Tibial artery (tissue), 4 donors: ENCODE data around the gene MPDU1.

Source experiments
- DNase-seq, 2 donors: peaks; one replicate each; pipeline ENCODE4 v3.0.0-alpha.2; 2019
- H3K27ac ChIP-seq, 2 donors: fragments of 200-600 bp; sonication (generic) in 1 of 2; 1 replicate in 1 of 2; 2 replicates in 1 of 2; pipeline ENCODE4 v1.5.1; 2018 to 2019; ENCODE audit warnings: mild to moderate bottlenecking in 1 of 2
- H3K27me3 ChIP-seq, 2 donors: fragments of 200-600 bp; sonication (generic) in 1 of 2; one replicate each; pipeline versions ENCODE4 v1.5.1 to v1.6.0; 2016 to 2019
- H3K36me3 ChIP-seq, 3 donors: fragments of 200-600 bp; sonication (generic) in 2 of 3; one replicate each; pipeline ENCODE4 v1.5.1; 2016 to 2019; ENCODE audit warnings: mild to moderate bottlenecking in 2 of 3
- H3K4me1 ChIP-seq, 4 donors: fragments of 200-600 bp; sonication (generic) in 2 of 4; 1 replicate in 3 of 4; 2 replicates in 1 of 4; pipeline ENCODE4 v1.5.1; 2016 to 2019
- H3K4me3 ChIP-seq, 2 donors: fragments of 200-600 bp; sonication (generic) in 1 of 2; 1 replicate in 1 of 2; 2 replicates in 1 of 2; pipeline ENCODE4 v1.5.1; 2018 to 2019; ENCODE audit warnings: mild to moderate bottlenecking in 2 of 2
- H3K9me3 ChIP-seq, 3 donors: fragments of 200-600 bp; sonication (generic) in 1 of 3; one replicate each; pipeline ENCODE4 v1.5.1; 2016 to 2019
- intact Hi-C: fragments of 100-400 bp; cut with DNase I; formaldehyde crosslinking; loops from one replicate; pipeline ENCODE4 v1.15.0; 2023; ENCODE audit warnings: low total_unique reads
- TF ChIP-seq, protein P1 (sequence below), 2 experiments: fragments of 200-600 bp in 1 of 2; fragments of 450-650 bp in 1 of 2; IDR thresholded peaks; one replicate each; pipeline ENCODE4 v1.5.1; 2017 to 2019; ENCODE audit warnings: antibody characterized with exemption in 2 of 2, mild to moderate bottlenecking in 1 of 2, moderate library complexity in 1 of 2

MPDU1 gene

DNA sequence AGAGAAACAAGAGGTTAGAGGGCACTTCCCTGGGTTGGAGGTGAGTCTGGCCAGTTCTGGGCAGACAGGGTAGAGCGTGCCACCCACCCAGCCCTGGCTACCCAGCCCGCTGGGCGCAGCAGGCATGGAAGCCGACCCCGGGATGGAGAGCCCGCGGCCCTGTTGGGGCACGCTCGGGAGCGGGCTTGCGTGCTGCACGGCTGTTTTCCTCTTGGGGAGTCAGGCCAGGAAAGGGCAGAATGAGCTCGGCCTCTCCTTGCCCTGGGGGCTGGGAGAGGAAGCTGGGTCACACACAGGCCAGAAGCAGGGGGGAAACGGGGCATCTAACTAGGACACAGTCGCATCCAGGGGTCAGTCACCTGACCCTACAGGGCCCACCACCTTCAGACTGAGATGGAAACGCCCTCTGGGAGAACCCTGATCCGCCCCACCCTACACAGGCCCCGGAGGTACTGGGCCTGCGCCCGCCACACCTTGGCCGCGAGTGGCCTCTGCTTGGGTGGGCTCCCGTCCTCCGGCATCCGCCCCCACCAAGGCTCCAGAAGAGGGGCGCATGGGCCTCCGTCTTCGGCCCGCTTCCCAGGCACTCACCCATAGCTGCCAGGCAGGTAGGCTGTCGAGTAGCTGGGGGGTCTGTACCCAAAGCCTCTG lies 5.0 kb downstream of the MPDU1 start:
- intact Hi-C loops = loop anchor here (2.0 kb wide), 1 partner anchor 70 kb away; no protein-coding TSS in a partner anchor
- H3K4me1 ChIP-seq = peaks cover 0 to 35% (median 25%) of the 10 kb centered on the region in 4 donors
- DNase-seq = no peak

DNA sequence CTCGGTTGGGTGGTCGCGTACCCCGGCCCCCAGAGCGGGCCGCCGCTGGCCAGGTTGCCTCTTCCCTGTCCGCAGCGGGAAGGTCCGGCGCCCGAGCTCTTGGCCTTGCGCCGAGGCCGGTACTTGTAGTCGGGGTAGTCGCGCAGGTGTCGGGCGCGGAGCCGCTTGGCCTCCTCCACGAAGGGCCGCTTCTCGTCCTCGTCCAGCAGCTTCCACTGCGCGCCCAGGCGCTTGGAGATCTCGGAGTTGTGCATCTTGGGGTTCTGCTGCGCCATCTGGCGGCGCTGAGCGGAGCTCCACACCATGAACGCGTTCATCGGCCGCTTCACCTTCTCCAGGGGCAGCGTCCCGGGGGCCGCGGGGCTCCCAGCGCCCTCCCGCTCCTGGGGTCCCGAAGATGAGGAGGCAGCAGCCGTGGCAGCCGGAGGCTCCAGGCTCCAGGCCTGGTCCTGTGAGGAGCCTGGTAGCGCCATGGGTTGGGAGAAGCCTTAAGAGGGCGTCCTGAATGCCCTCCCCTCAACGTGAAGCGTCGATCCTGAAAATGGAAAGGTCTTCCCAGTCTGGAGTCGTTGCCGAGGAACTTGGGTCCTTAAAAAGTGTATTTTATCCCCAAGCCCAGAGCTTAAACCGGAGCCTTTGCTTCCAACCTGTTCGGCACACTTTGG lies 5.7 kb downstream of the MPDU1 start:
- no peaks in the 10 kb centered on the region for H3K9me3 ChIP-seq
- H3K27ac ChIP-seq = peak overlapping the region; percentile 57 to 71
- H3K4me1 ChIP-seq = peaks cover 0 to 33% (median 23%) of the 10 kb centered on the region in 4 donors
- TF ChIP-seq, protein P1, sequence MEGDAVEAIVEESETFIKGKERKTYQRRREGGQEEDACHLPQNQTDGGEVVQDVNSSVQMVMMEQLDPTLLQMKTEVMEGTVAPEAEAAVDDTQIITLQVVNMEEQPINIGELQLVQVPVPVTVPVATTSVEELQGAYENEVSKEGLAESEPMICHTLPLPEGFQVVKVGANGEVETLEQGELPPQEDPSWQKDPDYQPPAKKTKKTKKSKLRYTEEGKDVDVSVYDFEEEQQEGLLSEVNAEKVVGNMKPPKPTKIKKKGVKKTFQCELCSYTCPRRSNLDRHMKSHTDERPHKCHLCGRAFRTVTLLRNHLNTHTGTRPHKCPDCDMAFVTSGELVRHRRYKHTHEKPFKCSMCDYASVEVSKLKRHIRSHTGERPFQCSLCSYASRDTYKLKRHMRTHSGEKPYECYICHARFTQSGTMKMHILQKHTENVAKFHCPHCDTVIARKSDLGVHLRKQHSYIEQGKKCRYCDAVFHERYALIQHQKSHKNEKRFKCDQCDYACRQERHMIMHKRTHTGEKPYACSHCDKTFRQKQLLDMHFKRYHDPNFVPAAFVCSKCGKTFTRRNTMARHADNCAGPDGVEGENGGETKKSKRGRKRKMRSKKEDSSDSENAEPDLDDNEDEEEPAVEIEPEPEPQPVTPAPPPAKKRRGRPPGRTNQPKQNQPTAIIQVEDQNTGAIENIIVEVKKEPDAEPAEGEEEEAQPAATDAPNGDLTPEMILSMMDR (IDR thresholded peaks at IDR 0.05) = peak; percentile 88
- peak overlapping the region; percentile 48 to 62 for H3K4me3 ChIP-seq
- H3K27me3 ChIP-seq = no peaks in the 10 kb centered on the region
- peak; percentile 90 for DNase-seq
- peaks cover 32 to 55% (median 36%) of the 10 kb centered on the region in 3 donors for H3K36me3 ChIP-seq
- intact Hi-C loops = loop anchor here (2.0 kb wide), 1 partner anchor 71 kb away; no protein-coding TSS in a partner anchor

More for the DNA sequence above, 5.0 kb downstream of the MPDU1 start:
- TF ChIP-seq, protein P1 (IDR thresholded peaks at IDR 0.05) = no peak
- Histone ChIP-seq H3K27ac (peak overlapping the region; percentile 57 to 71), H3K27me3 (no peaks in the 10 kb centered on the region), H3K9me3 (no peaks in the 10 kb centered on the region), H3K4me3 (peak overlapping the region; percentile 48 to 62), H3K36me3 (peaks cover 26 to 48% (median 29%) of the 10 kb centered on the region in 3 donors)

DNA sequence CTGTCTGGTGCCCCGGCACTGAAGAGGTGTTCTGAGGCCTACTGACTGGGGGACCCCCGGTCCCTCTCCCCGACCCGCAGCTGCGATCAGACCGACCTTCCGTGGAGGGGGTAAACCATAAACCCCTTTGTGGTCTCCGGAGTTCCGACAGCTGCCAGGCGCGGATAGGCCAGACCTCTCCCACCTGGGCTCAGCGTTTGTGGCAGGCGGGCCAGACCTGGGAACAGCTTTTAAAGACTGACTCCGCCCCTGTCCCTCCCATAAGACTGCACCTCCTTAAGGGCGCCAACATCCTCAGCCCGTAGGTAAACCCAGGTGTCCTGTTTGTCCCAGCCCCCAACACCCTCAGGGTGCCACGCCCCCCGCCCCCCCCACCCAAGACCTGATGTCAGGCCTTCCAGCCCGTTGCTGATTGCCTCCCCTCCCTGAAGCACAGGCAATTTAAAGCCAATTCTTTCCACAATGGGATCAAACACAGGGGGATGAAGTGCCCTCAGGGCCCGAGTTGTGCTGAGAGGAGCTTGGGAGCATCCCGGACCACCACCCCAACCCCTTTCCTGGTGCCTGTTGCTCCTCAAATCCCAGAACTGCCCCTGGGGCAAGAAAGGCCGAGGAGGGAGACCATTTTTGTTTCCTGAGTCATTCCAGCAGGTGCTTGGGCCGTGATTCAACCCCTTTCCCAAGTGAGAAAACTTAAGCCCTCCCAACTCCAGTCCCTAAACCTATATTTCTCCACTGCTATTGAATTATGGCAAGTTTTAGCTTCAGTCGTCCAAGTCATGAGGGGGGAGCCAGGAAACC lies 6.4 kb downstream of the MPDU1 start, which contains the start of gene SOX15:
SOX15 (minus strand) TSS at position 204 of the 801 bp plus-strand sequence. CDS start 418 bp downstream, outside the sequence.
- intact Hi-C loops = loop anchor here (2.0 kb wide), 1 partner anchor 71 kb away; no protein-coding TSS in a partner anchor
- no peaks in the 10 kb centered on the region for H3K9me3 ChIP-seq
- peak within 1 kb of the TSS; percentile 48 to 62 for H3K4me3 ChIP-seq
- peaks cover 40 to 62% (median 43%) of the 10 kb centered on the region in 3 donors for H3K36me3 ChIP-seq
- no peaks in the 10 kb centered on the region for H3K27me3 ChIP-seq
- no peak for DNase-seq
- H3K4me1 ChIP-seq = peaks cover 0 to 25% (median 17%) of the 10 kb centered on the region in 4 donors
- TF ChIP-seq, protein P1 (IDR thresholded peaks at IDR 0.05) = no peak
- peak within 1 kb of the TSS; percentile 57 to 71 for H3K27ac ChIP-seq

DNA sequence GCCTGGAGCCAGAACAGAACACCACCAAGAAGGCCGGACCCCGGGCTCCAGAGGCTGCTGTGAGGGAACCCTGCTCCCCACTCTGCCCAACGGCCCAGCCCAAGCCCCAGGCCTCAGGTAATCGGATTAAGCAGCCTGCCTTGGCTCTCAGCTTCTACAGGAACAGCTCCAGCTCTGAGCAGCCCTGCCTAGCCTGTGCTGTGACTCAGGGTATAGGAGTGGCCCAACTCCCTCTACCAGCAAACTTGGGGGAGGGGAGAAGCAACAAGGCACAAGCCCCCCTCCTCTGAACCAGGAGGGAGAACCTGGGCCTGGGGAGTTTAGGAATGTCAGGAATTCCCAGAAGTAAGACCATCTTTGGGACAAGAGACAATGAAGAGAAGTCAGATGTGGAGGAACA lies 7.1 kb downstream of the MPDU1 start:
- Histone ChIP-seq H3K4me1 (peaks cover 0 to 22% (median 16%) of the 10 kb centered on the region in 4 donors), H3K36me3 (peaks cover 47 to 69% (median 50%) of the 10 kb centered on the region in 3 donors), H3K27me3 (no peaks in the 10 kb centered on the region), H3K27ac (no peak overlapping the region), H3K4me3 (no peak overlapping the region), H3K9me3 (no peaks in the 10 kb centered on the region)
- intact Hi-C loops = no loop called here
- TF ChIP-seq, protein P1 (IDR thresholded peaks at IDR 0.05) = no peak
- DNase-seq = no peak

DNA sequence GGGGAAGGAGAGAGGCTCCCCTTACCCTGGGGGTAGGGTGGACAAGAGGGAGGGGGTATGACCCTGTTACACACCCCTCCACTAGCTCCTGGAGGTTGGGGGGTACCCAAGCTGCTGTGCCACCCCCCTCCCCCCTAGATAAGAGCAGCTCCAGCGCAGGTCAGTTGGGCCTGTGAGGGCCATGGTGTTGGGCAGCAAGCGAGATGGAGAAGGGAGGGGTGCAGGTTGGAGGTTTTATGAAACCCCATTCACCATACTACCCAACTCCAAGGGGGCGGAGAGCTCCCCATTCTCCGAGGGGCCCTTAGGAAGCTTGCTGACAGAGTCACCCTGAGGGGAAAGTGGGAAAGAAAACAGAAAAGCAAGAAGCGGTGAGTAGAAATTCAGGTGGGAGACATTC lies 7.9 kb downstream of the MPDU1 start:
- no peak overlapping the region for H3K4me3 ChIP-seq
- DNase-seq = no peak
- TF ChIP-seq, protein P1 (IDR thresholded peaks at IDR 0.05) = no peak

More for the DNA sequence above, 7.9 kb downstream of the MPDU1 start:
- Histone ChIP-seq H3K27me3 (no peaks in the 10 kb centered on the region), H3K36me3 (peaks cover 55 to 74% (median 58%) of the 10 kb centered on the region in 3 donors), H3K4me1 (peaks cover 0 to 22% (median 16%) of the 10 kb centered on the region in 4 donors), H3K9me3 (no peaks in the 10 kb centered on the region), H3K27ac (no peak overlapping the region)
- intact Hi-C loops = no loop called here
